Measurements from ENCODE around the gene PCF11. TPM values are rescaled to one million over a fixed set of nuclear protein-coding genes. Genes with fewer than 3 reads are reported as not detected.

The PCF11 gene
- total RNA-seq, 1 experiment from 2014 or later = 41.7 TPM

DNA sequence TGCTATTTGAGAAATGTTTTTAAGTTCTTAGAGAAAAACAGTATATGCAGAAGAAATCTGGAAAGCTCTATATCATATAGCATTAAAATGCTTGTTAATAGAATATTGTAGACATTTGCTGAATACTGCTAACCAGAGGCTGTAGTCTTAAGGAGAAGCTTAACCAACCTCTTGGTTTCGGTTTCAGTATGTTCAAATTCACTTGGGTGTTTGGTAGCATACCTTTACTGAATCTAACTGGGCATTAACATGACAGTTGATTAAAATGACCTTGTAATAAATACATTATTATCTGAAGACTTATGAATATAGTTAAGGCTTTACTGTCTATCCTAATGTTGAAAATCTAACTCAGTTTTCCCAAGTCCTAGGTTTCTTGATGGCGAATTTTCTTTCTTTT lies 5.4 kb downstream of the PCF11 start:
- ATAC-seq = no peak
- Histone ChIP-seq H3K27ac (ENCODE audit: low read length) (no peak overlapping the region), H3K4me3 (ENCODE audit: low read length) (no peak overlapping the region), H3K9ac (ENCODE audit: low read length) (no peak overlapping the region), H2AFZ (ENCODE audit: low read length) (no peak overlapping the region), H3K4me2 (ENCODE audit: low read length) (no peak overlapping the region), H3K9me3 (ENCODE audit: low read length) (no peaks in the 10 kb centered on the region), H3K27me3 (ENCODE audit: low read length) (no peaks in the 10 kb centered on the region), H3K79me2 (ENCODE audit: low read length) (peaks cover 96% of the 10 kb centered on the region), H3F3A (ENCODE audit: low read length, unreplicated experiment) (peaks cover 10% of the 10 kb centered on the region), H4K20me1 (ENCODE audit: low read length) (peaks cover 48% of the 10 kb centered on the region), H3K9me2 (replicated peaks; ENCODE audit: low read length) (no peaks in the 10 kb centered on the region), H3K4me1 (ENCODE audit: insufficient read depth, low read length) (peaks cover 15% of the 10 kb centered on the region), H3K36me3 (ENCODE audit: low read depth, low read length) (peaks cover 73% of the 10 kb centered on the region)
- POLR2A ChIA-PET (ENCODE audit: unreplicated experiment) = interaction anchor here (0.6 kb wide), 1 partner anchor 146 kb away, joined by 3 read pairs; no protein-coding TSS in a partner anchor
- DNase-seq = no peak
- CTCF ChIA-PET = no interaction called here
- no TSS peak for BruUV-seq (replicated peaks)
- TF ChIP-seq, protein P1, sequence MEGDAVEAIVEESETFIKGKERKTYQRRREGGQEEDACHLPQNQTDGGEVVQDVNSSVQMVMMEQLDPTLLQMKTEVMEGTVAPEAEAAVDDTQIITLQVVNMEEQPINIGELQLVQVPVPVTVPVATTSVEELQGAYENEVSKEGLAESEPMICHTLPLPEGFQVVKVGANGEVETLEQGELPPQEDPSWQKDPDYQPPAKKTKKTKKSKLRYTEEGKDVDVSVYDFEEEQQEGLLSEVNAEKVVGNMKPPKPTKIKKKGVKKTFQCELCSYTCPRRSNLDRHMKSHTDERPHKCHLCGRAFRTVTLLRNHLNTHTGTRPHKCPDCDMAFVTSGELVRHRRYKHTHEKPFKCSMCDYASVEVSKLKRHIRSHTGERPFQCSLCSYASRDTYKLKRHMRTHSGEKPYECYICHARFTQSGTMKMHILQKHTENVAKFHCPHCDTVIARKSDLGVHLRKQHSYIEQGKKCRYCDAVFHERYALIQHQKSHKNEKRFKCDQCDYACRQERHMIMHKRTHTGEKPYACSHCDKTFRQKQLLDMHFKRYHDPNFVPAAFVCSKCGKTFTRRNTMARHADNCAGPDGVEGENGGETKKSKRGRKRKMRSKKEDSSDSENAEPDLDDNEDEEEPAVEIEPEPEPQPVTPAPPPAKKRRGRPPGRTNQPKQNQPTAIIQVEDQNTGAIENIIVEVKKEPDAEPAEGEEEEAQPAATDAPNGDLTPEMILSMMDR (conservative IDR thresholded peaks at IDR 0.05; ENCODE audit: low read depth, low read length) = no peak
- TF ChIP-seq EZH2 (IDR thresholded peaks at IDR 0.05; ENCODE audit: low read length, unreplicated experiment) = no peak
- TF ChIP-seq EZH2phosphoT487 (IDR thresholded peaks at IDR 0.05; ENCODE audit: borderline replicate concordance, low read length) = no peak
- intact Hi-C loops (cut with micrococcal nuclease) = no loop called here

DNA sequence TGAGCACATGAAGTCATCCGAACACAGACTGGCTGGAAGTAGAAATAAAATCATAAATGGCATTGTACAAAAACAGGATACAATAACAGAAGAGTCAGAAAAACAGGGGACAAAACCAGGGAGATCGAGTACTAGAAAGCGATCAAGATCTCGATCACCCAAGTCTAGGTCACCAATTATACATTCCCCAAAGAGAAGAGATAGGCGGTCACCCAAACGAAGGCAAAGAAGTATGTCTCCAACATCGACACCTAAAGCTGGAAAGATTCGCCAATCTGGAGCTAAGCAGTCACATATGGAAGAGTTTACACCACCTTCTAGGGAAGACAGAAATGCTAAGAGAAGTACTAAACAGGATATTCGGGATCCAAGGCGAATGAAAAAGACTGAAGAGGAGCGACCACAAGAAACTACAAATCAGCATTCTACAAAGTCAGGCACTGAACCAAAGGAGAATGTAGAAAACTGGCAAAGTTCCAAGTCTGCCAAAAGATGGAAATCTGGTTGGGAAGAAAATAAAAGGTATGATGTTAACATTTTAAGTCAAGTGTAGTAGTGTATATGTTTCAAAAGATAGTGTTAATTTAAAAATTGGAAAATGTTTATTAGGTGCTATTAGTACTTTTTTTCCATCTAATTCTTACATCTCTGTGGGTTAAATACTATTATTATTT lies 9.4 kb downstream of the PCF11 start:
- Histone ChIP-seq H4K20me1 (ENCODE audit: low read length) (peaks cover 41% of the 10 kb centered on the region), H3K9ac (ENCODE audit: low read length) (no peak overlapping the region), H3K9me2 (replicated peaks; ENCODE audit: low read length) (no peaks in the 10 kb centered on the region), H2AFZ (ENCODE audit: low read length) (no peak overlapping the region), H3K27me3 (ENCODE audit: low read length) (no peaks in the 10 kb centered on the region), H3K4me2 (ENCODE audit: low read length) (no peak overlapping the region), H3F3A (ENCODE audit: low read length, unreplicated experiment) (no peaks in the 10 kb centered on the region), H3K4me1 (ENCODE audit: insufficient read depth, low read length) (peaks cover 17% of the 10 kb centered on the region), H3K9me3 (ENCODE audit: low read length) (no peaks in the 10 kb centered on the region), H3K4me3 (ENCODE audit: low read length) (no peak overlapping the region), H3K79me2 (ENCODE audit: low read length) (peaks cover 96% of the 10 kb centered on the region), H3K27ac (ENCODE audit: low read length) (no peak overlapping the region), H3K36me3 (ENCODE audit: low read depth, low read length) (peaks cover 89% of the 10 kb centered on the region)
- intact Hi-C loops (cut with micrococcal nuclease) = no loop called here
- ATAC-seq (no peak), DNase-seq (no peak)
- BruUV-seq (replicated peaks) = TSS peak; percentile 1
- ChIA-PET POLR2A (ENCODE audit: unreplicated experiment) (no interaction called here), CTCF (no interaction called here)
- no peak for TF ChIP-seq EZH2 (IDR thresholded peaks at IDR 0.05; ENCODE audit: low read length, unreplicated experiment)
- no peak for TF ChIP-seq EZH2phosphoT487 (IDR thresholded peaks at IDR 0.05; ENCODE audit: borderline replicate concordance, low read length)
- TF ChIP-seq, protein P1 (conservative IDR thresholded peaks at IDR 0.05; ENCODE audit: low read depth, low read length) = no peak

DNA sequence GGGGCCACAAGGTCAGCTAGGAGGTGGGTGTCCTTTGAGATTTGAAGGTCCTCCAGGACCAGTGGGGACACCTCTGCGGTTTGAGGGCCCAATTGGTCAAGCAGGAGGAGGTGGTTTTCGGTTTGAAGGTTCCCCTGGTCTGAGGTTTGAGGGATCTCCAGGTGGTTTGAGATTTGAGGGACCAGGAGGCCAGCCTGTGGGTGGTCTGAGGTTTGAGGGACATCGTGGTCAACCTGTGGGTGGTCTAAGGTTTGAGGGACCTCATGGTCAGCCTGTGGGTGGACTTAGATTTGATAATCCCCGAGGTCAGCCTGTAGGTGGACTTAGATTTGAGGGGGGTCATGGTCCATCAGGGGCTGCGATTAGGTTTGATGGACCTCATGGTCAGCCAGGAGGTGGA lies 11.8 kb downstream of the PCF11 start:
- no peak overlapping the region for H2AFZ ChIP-seq (ENCODE audit: low read length)
- no TSS peak for BruUV-seq (replicated peaks)
- no peaks in the 10 kb centered on the region for H3K27me3 ChIP-seq (ENCODE audit: low read length)
- intact Hi-C loops (cut with micrococcal nuclease) = no loop called here
- H3K9me2 ChIP-seq (replicated peaks; ENCODE audit: low read length) = no peaks in the 10 kb centered on the region
- ChIA-PET POLR2A (ENCODE audit: unreplicated experiment) (no interaction called here), CTCF (no interaction called here)
- H4K20me1 ChIP-seq (ENCODE audit: low read length) = peaks cover 36% of the 10 kb centered on the region
- H3K4me1 ChIP-seq (ENCODE audit: insufficient read depth, low read length) = peaks cover 10% of the 10 kb centered on the region; the same call in 1 of the 2 replicates
- TF ChIP-seq EZH2 (IDR thresholded peaks at IDR 0.05; ENCODE audit: low read length, unreplicated experiment) = no peak
- TF ChIP-seq EZH2phosphoT487 (IDR thresholded peaks at IDR 0.05; ENCODE audit: borderline replicate concordance, low read length) = no peak
- TF ChIP-seq, protein P1 (conservative IDR thresholded peaks at IDR 0.05; ENCODE audit: low read depth, low read length) = no peak
- H3K9me3 ChIP-seq (ENCODE audit: low read length) = no peaks in the 10 kb centered on the region
- H3K4me2 ChIP-seq (ENCODE audit: low read length) = no peak overlapping the region
- no peak overlapping the region for H3K27ac ChIP-seq (ENCODE audit: low read length)
- H3K9ac ChIP-seq (ENCODE audit: low read length) = no peak overlapping the region
- H3K79me2 ChIP-seq (ENCODE audit: low read length) = peaks cover 96% of the 10 kb centered on the region
- no peak overlapping the region for H3K4me3 ChIP-seq (ENCODE audit: low read length)
- H3K36me3 ChIP-seq (ENCODE audit: low read depth, low read length) = peaks cover 84% of the 10 kb centered on the region
- H3F3A ChIP-seq (ENCODE audit: low read length, unreplicated experiment) = no peaks in the 10 kb centered on the region
- DNase-seq = no peak
- no peak for ATAC-seq
